NCI-H226 (cell line): Measurements from ENCODE around the gene RIC3.
A peak's percentile ranks its signal among the peaks of the same experiment; 100 is the strongest.

Experiments
- DNase-seq: peaks from one replicate; pipeline ENCODE4 v3.0.0-alpha.2; 2015

RIC3 gene

DNA sequence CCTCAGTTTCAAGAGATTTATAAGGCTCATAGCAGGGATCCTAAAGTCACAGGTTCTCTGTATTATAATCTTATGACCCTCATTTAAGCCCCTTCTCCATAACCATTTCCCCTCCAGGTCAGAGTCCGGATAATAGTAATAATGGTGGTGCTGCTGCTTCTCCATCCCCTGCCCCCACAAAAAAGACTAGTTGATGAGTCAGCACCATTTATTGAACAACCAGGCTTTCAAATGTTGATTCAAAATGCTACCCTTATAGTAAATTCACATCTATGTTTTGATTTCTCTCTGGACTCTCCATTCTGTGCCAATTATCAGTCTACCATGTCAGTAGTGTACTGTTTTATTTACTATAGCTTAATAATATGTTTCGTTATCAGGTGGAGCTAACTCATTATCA lies 17.6 kb upstream of the RIC3 start:
- DNase-seq: no peak

DNA sequence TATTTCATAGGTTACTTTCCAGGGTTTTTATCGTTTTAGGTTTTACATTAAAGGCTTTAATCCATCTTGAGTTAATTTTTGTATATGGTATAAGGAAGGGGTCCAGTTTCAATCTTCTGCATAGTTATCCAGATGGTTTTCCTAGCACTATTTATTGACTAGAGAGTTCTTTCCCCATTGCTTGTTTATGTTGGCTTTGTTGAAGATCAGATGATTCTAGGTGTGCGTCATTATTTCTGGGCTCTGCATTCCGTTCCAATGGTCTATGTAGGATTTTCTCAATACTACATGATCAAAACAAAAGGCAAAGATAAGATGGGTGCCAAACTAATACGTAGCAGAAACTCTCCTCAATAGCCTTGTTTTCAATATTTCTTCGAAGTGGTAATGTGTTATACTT lies 14.3 kb upstream of the RIC3 start:
- DNase-seq: no peak

DNA sequence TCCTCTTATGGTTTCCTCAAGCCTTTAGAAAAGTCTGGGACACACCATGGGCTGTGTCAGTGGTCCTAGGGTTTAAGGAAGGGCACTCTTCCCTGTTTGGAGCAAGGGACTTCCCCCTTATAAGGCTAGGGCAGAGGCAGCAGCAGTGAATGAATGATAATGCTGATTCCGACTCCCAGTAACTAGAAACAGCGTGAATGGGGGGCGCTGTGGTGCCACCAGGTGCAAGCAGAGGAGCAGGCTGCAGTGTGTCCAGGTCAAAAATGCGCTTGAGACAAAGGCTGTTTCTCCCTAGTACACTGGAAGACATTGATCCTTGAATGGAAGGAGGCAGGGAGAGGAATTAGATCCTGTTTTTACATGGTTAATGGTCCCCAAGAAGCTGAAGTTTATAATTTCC lies 11.6 kb upstream of the RIC3 start:
- DNase-seq: no peak

DNA sequence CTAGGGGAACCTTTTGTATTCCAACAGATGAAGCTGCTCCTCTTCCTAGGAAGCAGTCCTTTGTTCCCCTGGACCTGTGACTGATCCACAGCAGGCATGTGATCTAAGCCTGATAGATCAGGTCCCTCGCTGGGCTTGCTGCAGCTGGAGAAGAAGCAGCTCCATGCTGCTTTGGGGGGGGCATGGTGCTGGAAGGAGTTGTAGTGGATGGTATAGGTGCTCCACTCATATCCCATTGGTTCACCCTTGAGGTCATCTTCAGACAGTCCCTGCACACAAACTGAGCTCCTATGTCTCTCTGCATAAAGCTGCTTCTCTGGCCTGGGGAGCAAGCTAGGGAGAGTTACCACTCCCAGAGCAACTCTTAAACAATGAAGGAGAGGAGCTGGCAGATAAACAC lies 9.5 kb upstream of the RIC3 start:
- DNase-seq: no peak

DNA sequence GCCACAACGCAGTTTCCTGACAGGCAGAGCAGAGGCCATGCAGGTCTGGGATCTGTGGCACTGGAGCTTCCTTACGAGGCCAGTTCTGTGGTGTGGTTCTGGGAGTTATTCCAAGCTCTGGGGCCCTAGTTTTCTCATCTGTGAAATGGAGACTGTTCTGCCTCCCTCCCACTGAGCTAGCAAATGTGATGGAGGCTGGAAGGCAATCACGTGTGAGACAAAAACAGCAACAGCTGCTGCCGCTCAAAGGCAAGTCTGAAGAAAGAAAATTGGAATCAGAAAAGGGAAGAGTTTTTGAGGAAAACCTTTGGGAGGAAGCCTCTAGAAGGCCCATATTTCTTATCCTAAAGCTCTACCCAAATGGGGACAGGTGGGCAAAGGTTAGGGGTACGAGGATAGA lies 8.3 kb upstream of the RIC3 start:
- no peak for DNase-seq

DNA sequence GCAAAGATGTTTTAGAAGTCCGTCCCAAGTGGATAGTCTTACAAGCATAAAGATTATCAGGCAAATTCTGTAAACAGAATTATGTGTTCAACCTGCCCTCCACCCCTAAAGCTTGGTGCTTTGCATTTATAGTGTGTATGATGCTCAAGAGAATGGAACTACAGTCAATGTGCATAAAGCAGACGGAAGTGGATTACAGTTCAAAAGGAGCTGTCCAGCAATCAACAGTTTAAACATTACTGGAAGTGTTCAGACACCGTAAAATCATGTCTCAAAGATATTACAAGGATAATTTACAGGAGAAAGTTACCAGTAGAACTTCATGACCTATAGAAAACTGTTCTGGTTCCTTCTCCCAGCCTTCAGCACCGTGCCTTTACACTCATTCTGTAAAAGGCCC lies 1.0 kb downstream of the RIC3 start:
- DNase-seq: no peak

DNA sequence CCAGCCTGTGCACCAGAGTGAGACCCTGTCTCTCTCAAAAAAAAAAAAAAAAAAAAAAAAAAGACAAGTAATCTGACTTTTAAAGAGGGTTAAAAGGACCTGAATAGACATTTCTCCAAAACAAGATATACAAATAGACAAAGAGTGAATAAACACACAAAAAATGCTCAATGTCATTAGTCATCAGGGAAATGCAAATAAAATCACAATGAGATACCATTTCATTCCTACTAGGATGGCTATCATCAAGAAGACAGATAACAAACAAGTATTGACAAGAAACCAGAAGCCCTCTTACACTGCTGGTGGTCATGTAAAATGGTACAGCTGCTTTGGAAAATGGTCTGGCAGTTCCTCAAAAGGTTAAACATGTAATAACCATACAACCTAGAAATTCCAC lies 4.1 kb downstream of the RIC3 start:
- DNase-seq: no peak

DNA sequence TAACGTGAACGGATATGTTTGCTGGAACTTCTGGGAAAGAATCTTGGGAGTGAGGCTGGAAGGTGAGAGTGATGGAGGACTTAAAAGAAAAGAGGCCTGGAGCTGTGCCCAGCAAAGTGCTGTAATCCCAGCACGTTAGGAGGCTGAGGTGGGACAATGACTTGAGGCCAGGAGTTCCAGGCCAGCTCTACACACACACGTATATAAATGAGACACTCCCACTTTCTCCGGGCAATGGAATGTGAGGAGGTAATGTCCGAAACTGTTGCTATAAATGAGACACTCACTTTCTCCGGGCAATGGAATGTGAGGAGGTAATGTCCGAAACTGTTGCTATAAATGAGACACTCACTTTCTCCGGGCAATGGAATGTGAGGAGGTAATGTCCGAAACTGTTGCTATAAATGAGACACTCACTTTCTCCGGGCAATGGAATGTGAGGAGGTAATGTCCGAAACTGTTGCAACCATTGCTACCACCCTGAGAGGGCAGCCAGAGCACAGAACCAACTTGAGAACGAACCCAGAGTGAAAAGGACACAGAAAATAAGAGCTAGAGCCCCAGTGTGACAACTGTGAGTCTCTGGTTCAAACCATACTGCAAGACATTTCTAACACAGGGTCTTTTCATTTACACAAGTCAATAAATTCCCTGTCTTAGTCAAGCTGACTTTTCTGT lies 7.1 kb downstream of the RIC3 start:
- peak; percentile 33 for DNase-seq

DNA sequence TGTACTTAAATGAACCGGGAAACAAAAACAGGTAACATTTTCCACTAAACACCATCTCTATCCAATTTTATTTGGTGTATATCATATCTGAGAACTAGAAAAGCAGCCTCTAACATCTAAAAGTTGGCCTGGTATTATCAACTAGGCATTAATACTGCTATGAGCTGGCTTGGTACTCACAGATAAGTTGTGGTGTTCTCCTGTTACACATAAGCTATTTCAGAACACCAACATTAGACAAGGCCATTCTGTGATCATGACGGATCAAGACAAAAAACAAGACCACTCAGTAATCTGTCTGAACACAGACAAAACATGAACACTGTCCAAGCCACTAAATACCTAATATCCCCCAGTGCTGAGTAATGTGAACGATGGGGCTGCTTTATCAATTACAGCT lies 11.9 kb downstream of the RIC3 start:
- DNase-seq: no peak

DNA sequence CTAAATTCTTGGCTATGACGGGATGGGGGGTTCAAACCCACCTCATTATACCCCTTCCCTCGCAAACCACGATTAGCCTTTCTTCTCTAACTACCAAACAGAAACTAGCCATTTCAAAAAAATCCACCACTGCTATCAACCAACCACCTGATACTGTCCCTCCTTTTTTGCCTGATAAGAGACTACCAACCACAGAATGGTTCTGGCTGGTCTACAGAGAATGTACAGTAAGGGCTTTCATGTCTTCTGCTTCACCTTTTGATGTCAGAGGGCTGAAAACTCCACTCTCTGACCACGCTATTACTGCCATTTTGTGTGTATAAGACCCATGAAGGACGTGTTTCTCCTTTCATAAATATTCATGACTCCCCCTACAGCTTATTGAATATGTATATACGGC lies 19.1 kb downstream of the RIC3 start:
- no peak for DNase-seq

DNA sequence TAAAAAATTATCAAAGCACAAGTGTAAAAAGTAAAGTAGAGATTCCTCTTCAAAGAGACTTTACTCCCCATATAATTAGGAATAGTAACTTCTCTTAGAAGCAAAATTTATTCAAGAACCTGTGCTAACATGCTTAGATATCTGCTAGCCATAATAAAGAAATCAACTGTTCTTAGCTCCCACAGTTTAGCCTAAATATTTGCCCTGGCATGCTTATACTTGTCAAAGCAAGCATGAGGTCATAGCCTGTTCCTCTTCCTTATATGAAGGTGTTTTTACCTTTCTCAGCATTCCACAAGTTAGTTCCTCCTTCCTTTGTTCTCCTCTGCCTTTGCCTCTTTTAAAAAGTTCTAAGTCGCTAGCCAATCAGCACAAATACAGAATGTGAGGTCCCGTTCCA lies 30.3 kb downstream of the RIC3 start:
- no peak for DNase-seq

DNA sequence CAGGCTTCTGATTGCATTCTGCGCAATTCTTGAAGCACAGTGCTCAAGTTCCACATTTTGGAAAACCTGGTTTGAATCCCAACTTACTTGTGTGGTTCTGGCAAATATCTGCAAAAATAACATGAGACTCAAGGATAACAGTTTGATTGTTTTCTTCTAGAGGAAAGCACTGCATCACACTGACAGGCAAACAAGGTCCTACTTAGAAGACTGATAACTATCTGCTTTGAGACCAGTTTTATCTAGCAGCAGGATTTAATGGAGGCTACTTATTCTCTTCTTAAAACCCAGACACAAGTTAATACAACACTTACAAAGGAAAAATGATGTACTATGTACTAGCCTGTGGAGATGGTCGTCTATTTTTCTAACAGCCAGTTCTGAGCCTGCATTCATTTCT lies 41.4 kb downstream of the RIC3 start:
- DNase-seq: no peak

DNA sequence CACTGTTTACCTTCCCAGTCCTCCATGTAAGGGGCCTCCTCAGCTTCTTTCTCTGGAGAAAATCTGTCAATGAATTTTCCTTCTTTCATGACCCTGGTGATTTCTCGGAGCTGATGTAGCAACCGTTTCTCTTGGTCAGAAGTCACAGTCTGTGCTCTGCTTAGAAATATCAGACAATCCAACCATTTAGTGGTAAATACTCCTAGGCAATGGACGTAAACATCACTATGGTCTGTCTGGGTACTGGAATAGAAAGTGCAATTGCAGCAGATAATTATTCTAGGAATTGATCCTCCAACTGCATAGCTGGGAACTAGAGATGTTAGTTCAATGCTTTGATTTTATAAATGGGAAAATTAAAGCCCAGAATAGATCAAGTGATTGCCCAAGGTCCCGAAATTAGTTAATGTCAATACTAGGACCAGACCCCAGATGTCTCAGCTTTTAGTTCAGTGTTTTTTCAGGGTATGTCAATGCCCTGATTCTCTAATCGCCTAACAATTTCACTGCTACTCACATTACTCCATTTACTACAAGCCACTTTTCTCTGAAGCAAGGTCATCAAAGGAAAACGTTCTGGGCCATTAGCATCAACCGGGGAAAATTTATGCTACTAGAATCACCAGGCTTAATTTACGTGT lies 42.1 kb downstream of the RIC3 start:
- no peak for DNase-seq

DNA sequence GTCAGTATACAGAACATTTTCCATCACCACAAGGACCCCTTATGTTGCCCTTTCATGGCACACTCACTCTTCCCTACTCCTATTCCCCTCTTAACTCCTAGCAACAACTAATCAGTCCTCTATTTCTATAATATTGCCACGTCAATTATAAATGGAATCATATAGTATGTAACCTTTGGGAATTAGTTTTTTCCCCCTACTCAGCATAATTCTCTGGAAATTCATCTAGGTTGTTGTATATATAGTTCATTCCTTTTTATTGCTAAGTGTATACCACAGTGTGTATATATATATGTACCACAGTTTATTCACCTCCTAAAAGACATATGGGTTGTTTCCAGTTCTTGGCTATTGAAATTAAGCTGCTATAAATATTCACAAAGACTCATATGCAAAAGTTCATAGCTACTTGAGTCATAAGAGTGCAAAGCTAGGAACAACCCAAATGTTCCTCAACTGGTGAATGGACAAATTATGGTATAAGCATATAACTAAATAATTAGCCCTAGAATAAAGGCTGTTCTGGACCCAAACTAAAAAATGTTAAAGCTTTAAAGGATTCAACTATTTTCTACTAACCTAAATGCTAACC lies 46.6 kb downstream of the RIC3 start:
- DNase-seq: no peak

DNA sequence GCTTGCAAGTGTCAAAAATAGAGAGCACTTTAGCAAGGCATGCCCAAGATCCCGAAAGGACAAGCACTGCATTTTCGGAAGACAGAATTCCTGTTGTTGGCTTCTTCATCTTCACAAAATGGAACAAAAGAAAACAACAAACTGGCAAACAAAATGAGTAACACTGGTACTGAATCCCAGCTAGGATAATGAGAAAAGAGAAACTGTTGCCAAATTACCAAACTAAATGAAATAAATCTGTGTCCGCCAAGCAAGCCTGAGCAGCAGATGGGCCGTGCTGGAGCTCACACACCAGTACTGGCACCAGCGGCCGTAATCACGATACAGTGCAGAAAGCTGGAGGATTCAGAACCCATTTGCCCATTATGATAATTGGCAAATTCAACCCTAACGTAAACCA lies 57.2 kb downstream of the RIC3 start:
- DNase-seq: no peak

DNA sequence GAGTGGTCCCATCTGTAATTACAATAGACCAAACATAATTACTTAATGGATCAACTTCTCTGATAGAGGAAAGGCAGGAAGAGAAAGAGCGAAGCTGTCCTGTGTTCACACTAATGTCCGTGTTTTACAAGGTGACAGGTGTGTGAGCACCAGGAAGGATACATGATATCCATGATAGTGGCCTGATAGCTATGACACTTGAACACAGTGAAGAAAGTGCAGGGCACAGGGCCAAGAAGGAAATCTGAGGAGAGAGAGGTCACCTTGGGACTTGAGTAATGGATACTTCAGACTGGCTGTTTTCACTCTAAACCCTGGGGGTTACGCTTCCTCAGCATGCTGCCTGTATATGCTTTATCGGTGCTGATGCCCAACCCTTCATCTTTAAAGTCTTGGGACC lies 58.4 kb downstream of the RIC3 start:
- DNase-seq: no peak

DNA sequence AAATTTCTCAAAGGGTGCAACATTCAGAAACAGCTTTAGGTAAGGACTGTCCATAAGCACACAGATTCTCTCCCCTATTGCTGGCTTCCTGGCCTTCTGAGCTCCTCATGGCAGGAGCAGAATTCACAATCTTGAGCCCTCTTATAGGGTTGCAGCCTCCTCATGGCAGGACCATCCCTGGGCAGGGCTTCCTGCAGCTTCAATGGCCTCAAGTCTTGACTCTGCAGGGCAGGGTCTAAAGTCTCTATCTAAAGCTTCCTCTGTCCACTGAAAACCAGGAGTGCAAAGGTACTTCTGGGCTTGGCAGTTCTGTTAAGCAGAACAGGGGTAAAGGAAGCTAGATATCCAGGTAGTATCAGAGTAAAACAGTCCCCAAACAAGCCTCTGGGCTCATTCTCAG lies 59.1 kb downstream of the RIC3 start:
- no peak for DNase-seq

DNA sequence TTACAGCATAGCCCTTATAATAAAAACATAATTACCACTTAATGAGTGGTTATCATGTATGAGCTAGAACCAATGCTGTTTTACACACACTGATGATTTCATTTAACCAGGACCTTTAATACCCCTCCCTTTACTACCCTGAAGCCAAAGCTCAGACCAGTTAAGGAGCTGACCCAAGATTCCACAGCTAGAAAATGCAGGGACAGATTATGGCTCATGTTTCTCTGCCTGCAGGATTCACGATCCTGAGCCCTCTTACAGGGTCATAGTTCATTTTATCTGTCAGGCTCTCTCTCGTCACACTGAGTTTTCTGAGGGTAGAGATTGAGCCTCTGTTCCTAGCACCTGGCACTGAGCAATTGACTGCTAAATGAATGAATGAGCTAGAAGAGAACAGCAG lies 60.4 kb downstream of the RIC3 start:
- no peak for DNase-seq

DNA sequence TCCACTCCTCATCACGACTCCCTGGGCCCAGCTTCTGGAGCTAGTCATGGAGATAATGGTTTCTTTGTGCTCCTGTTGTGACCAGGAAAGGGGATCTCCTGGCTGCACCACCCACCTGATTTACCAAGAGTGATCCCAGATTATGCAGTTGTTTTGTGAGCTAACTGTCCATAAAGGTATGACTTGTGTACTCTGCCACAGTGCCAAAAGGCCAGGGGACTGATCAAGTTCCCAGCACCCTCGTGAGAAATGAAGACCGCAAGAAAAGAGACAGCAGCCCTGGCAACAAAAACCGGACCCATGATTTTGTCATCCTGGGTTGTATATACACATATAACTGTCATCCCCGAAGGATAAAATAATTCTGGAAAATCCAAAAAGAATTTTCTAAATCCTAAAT lies 61.2 kb downstream of the RIC3 start:
- no peak for DNase-seq

DNA sequence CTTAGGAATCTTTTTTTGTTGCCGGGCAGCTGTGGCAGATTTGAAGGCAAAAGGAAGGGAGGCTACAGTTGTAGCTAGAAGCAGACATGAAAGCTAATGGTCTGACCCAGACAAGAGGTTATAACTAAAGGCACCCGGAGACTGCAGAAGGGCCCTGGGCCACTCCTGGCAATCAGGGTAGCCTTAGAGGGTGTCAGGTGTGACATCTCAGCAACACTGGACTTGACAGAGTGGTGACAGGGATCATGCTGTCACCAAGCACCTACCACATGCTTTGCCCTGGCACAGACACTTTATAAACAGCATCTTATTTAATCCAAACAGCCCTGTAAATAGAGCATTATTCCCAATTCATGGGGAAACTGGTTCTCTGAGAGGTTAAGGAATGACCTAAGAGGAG lies 62.1 kb downstream of the RIC3 start:
- no peak for DNase-seq

DNA sequence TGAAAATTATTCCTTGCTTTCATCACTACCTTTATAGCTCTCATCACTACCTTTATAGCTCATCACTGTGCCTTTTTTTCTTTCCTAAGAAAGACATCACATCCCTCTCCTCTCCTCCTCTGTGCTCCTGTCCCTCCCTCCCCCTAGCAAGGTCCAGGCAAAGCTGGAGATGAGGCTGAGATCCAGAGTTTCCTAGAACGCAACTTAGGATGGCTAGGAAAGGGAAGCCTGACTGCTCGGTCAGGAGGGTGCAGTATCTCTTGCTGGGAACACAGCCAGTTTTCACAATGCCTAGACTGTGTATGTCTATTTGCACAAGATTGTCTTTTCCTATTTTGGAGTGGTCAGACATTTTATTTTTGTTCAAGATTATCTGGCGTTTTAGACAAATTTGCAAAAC lies 63.2 kb downstream of the RIC3 start:
- no peak for DNase-seq

DNA sequence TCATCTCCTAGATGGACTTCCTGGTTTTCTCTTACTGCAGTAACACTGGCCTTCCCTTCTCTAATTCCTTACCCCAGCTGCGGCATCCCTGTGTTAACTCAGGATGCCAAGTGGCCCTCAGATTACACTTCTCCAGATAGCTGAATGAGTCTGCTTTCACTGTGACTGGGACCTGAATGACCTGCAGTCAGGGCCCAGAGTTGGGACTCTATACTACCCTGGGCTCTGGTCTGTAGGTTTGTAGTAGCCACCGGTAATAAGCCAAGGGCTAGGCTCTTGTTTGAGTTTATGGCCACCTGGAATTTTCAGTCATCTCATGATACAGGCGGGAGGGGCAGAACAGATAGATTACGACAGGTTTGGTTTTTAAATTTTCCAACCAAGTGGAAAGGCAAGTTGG lies 63.7 kb downstream of the RIC3 start:
- no peak for DNase-seq

DNA sequence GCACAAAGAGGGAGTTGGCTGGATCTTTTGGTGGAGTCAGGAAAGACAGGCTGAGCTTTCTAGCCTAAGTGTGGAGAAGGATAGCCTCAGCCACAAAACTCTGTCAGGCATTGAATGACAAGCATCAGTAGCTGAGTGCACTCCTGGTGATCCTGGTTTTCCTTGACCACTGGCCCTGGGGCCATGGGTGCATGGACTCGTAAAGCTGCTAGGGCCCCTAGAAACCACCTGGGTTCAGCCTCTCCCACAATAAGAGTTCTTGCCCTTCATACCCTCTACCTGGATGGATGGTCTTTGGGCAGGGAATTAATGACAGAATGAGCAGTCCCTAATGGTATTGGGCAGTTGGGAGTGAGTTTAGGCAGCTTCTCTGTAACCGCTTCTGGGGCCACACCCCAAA lies 64.9 kb downstream of the RIC3 start:
- DNase-seq: no peak

DNA sequence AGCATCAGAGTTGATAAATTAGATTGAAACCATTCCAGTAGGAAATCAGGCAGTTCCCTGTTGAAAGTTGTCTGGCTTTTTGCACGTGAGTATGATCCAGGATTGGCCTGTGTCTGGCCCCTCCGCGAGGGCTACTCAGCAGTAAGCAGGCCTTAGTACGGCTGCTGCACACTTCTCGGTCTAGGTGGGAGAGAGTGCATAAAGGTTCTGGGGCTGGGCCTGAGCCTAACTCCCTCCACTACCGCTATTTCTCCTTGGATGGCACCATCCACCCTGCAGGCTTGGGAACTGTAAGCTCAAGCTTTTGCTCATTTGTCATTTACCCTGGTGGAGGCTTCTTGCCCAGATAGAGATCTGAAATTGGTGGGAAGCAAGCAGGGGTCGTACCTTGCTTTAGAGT lies 65.9 kb downstream of the RIC3 start:
- DNase-seq: no peak
